NB4 (cell line): Measurements from ENCODE around the gene BACH2.
A peak's percentile ranks its signal among the peaks of the same experiment; 100 is the strongest.

Experiments used
- DNase-seq: peaks from one replicate; pipeline ENCODE4 v3.0.0; 2010; ENCODE audit warnings: low read depth
- H3K4me3 ChIP-seq: one replicate; pipeline ENCODE4 v1.5.1; 2011; ENCODE audit warnings: mild to moderate bottlenecking, low read depth, low read length, moderate library complexity
- CTCF ChIP-seq: IDR thresholded peaks from one replicate; pipeline ENCODE4 v1.5.1; 2012; ENCODE audit warnings: low read depth, low read length
- MAX ChIP-seq: IDR thresholded peaks from 2 replicates; pipeline ENCODE4 v1.6.1; 2011; ENCODE audit warnings: low read depth, low read length
- MYC ChIP-seq: IDR thresholded peaks from 2 replicates; pipeline ENCODE4 v1.6.1; 2011; ENCODE audit warnings: low read depth, low read length
- POLR2A ChIP-seq: IDR thresholded peaks from 2 replicates; pipeline ENCODE4 v1.6.1; 2011; ENCODE audit warnings: mild to moderate bottlenecking; ENCODE audit not compliant: insufficient read length; ENCODE audit errors: extremely low read depth

The BACH2 gene

GRCh38 chr6:90086517-90086916 is 210.1 kb downstream of the BACH2 start:
- no peak for DNase-seq
- no peak for TF ChIP-seq POLR2A
- TF ChIP-seq MYC, result no peak
- no peak for TF ChIP-seq CTCF
- no peak for TF ChIP-seq MAX
- H3K4me3 ChIP-seq, result no peak overlapping the region

GRCh38 chr6:90083891-90084290 is 212.8 kb downstream of the BACH2 start:
- DNase-seq, result peak; percentile 82
- no peak for TF ChIP-seq CTCF
- no peak for TF ChIP-seq POLR2A
- no peak for TF ChIP-seq MYC
- no peak for TF ChIP-seq MAX
- no peak overlapping the region for H3K4me3 ChIP-seq

- no peak overlapping the region for H3K4me3 ChIP-seq
- peak; percentile 31 for DNase-seq
- TF ChIP-seq POLR2A (no peak), MYC (no peak), MAX (no peak), CTCF (no peak)
These were observed 213.8 kb downstream of the BACH2 start for GRCh38 chr6:90082847-90083246.

- no peak for TF ChIP-seq POLR2A
- no peak for TF ChIP-seq CTCF
- TF ChIP-seq MAX, result no peak
- TF ChIP-seq MYC, result no peak
- DNase-seq, result no peak
- no peak overlapping the region for H3K4me3 ChIP-seq
These were observed 215.7 kb downstream of the BACH2 start for GRCh38 chr6:90080876-90081481.

GRCh38 chr6:90079560-90080490 is 216.8 kb downstream of the BACH2 start:
- TF ChIP-seq MYC, result no peak
- H3K4me3 ChIP-seq, result no peak overlapping the region
- DNase-seq, result peak; percentile 26

GRCh38 chr6:90078513-90079289 is 217.9 kb downstream of the BACH2 start:
- no peak overlapping the region for H3K4me3 ChIP-seq
- no peak for TF ChIP-seq POLR2A
- TF ChIP-seq MAX, result no peak
- TF ChIP-seq CTCF, result no peak
- TF ChIP-seq MYC, result no peak
- peak; percentile 79 for DNase-seq
